AG04450 (cell line): ENCODE data around the gene CHD9. TPM values are rescaled to one million over a fixed set of nuclear protein-coding genes. Genes with fewer than 3 reads are reported as not detected.

Experiments
- CTCF ChIA-PET: fragments of 300-600, 350-600 bp; formaldehyde crosslinking; extraction: SDS; loops from one replicate; lab custom pipeline; 2022; ENCODE audit warnings: antibody characterized with exemption, inconsistent platforms; lab: Charles Lee
- POLR2A ChIA-PET: fragments of 350-600 bp; formaldehyde crosslinking; extraction: SDS; loops from one replicate; lab custom pipeline; 2021; ENCODE audit warnings: antibody characterized with exemption, inconsistent platforms; lab: Yijun Ruan, JAX
- DNase-seq: peaks from one replicate; pipeline ENCODE4 v3.0.0-alpha.2; 2011; ENCODE audit warnings: low read depth, low spot score
- H3K27ac ChIP-seq: one replicate; pipeline ENCODE4 v1.5.1; 2012; ENCODE audit warnings: low read depth, low read length, control low read depth
- H3K27me3 ChIP-seq: one replicate; pipeline ENCODE4 v1.6.0; 2012; ENCODE audit warnings: low read length; ENCODE audit not compliant: control insufficient read depth, insufficient read depth
- H3K4me3 ChIP-seq: 2 replicates; pipeline ENCODE4 v1.5.1; 2011; ENCODE audit warnings: mild to moderate bottlenecking, low read depth, low read length, control low read depth
- H3K9me3 ChIP-seq: 2 replicates; pipeline ENCODE4 v1.5.1; 2012; ENCODE audit warnings: low read length; ENCODE audit not compliant: control insufficient read depth, insufficient read depth
- CTCF ChIP-seq: IDR thresholded peaks from 2 replicates; pipeline ENCODE4 v1.5.1; 2011; ENCODE audit warnings: low read depth, low read length, control low read depth, inconsistent platforms
- polyA plus RNA-seq: library from polyadenylated mRNA; depleted of rRNA; stranded (reverse); fragments of >200 nt; gene quantifications from 2 replicates; pipeline ENCODE4 v1.2.3, GENCODE V29; 2011

CHD9 gene
- polyA plus RNA-seq, 1 experiment, result 42.6 TPM

GRCh38 chr16:53232826-53233529, 178.2 kb downstream of the CHD9 start:
- H3K27ac ChIP-seq, result no peak overlapping the region
- no peaks in the 10 kb centered on the region for H3K27me3 ChIP-seq
- no peak for DNase-seq
- POLR2A ChIA-PET, result interaction anchor here (0.6 to 0.7 kb wide), 2 partner anchors 15 to 51 kb away, joined by 3 to 6 read pairs; no protein-coding TSS in a partner anchor
- no peaks in the 10 kb centered on the region for H3K9me3 ChIP-seq
- CTCF ChIA-PET, result interaction anchor here (0.6 to 1.4 kb wide), 2 partner anchors 51 to 178 kb away, joined by 3 to 5 read pairs; partner anchors contain the start of gene CHD9
- no peak for TF ChIP-seq CTCF
- H3K4me3 ChIP-seq, result no peak overlapping the region

GRCh38 chr16:53234836-53235235, 180.0 kb downstream of the CHD9 start:
- no peak for TF ChIP-seq CTCF
- H3K4me3 ChIP-seq, result no peak overlapping the region
- no peak overlapping the region for H3K27ac ChIP-seq
- no peaks in the 10 kb centered on the region for H3K9me3 ChIP-seq
- DNase-seq, result no peak
- ChIA-PET CTCF (interaction anchor here (0.6 to 1.5 kb wide), 2 partner anchors 15 to 1099 kb away, joined by 3 read pairs; no protein-coding TSS in a partner anchor), POLR2A (no interaction called here)
- no peaks in the 10 kb centered on the region for H3K27me3 ChIP-seq

GRCh38 chr16:53235851-53236250, 181.1 kb downstream of the CHD9 start:
- POLR2A ChIA-PET, result no interaction called here
- Histone ChIP-seq H3K27me3 (no peaks in the 10 kb centered on the region), H3K4me3 (no peak overlapping the region), H3K27ac (no peak overlapping the region), H3K9me3 (no peaks in the 10 kb centered on the region)
- no peak for DNase-seq
- CTCF ChIA-PET, result interaction anchor here (1.5 kb wide), 1 partner anchor 16 kb away, joined by 3 read pairs; no protein-coding TSS in a partner anchor
- no peak for TF ChIP-seq CTCF

GRCh38 chr16:53249331-53249730, 194.5 kb downstream of the CHD9 start:
- Histone ChIP-seq H3K4me3 (no peak overlapping the region), H3K9me3 (no peaks in the 10 kb centered on the region), H3K27me3 (no peaks in the 10 kb centered on the region), H3K27ac (no peak overlapping the region)
- ChIA-PET POLR2A (no interaction called here), CTCF (no interaction called here)
- no peak for DNase-seq
- no peak for TF ChIP-seq CTCF

GRCh38 chr16:53257001-53257400, 202.2 kb downstream of the CHD9 start:
- POLR2A ChIA-PET, result no interaction called here
- H3K4me3 ChIP-seq, result no peak overlapping the region
- CTCF ChIA-PET, result no interaction called here
- no peak for TF ChIP-seq CTCF
- H3K9me3 ChIP-seq, result no peaks in the 10 kb centered on the region
- H3K27me3 ChIP-seq, result no peaks in the 10 kb centered on the region
- peak; percentile 0 for DNase-seq
- H3K27ac ChIP-seq, result no peak overlapping the region
